Astrocyte of the spinal cord (primary cell): ENCODE results near the gene NLGN4X.

ENCODE experiments used
- DNase-seq: peaks from one replicate; pipeline ENCODE4 v3.0.0; 2011; ENCODE audit warnings: low read depth, low spot score
- H3K4me3 ChIP-seq: 2 replicates; pipeline ENCODE4 v1.5.1; 2011; ENCODE audit warnings: low read depth, mild to moderate bottlenecking, low read length, moderate library complexity
- CTCF ChIP-seq: IDR thresholded peaks from 2 replicates; pipeline ENCODE4 v1.5.1; 2012; ENCODE audit warnings: low read depth, mild to moderate bottlenecking, low read length, inconsistent platforms
- in situ Hi-C: cut with HindIII; loops from 2 replicates; pipeline ENCODE4 v1.10.0; 2017; ENCODE audit warnings: low sequenced_read_pairs

Gene NLGN4X

GRCh38 chrX:5870238-5870637 is 358.4 kb downstream of the NLGN4X start:
- DNase-seq, result no peak
- no peak for TF ChIP-seq CTCF
- in situ Hi-C loops, result no loop called here
- no peak overlapping the region for H3K4me3 ChIP-seq

- no peak overlapping the region for H3K4me3 ChIP-seq
- DNase-seq, result no peak
- no peak for TF ChIP-seq CTCF
- in situ Hi-C loops, result no loop called here
Observed at GRCh38 chrX:5869786-5870185, 358.9 kb downstream of the NLGN4X start.

GRCh38 chrX:5867778-5868177 is 360.9 kb downstream of the NLGN4X start:
- no peak for DNase-seq
- no peak for TF ChIP-seq CTCF
- in situ Hi-C loops, result no loop called here
- no peak overlapping the region for H3K4me3 ChIP-seq

GRCh38 chrX:5857232-5857631 is 371.4 kb downstream of the NLGN4X start:
- TF ChIP-seq CTCF, result no peak
- in situ Hi-C loops, result no loop called here
- no peak for DNase-seq
- H3K4me3 ChIP-seq, result no peak overlapping the region

GRCh38 chrX:5852941-5853340 is 375.7 kb downstream of the NLGN4X start:
- in situ Hi-C loops, result no loop called here
- TF ChIP-seq CTCF, result no peak
- H3K4me3 ChIP-seq, result no peak overlapping the region
- no peak for DNase-seq

GRCh38 chrX:5842601-5843000 is 386.1 kb downstream of the NLGN4X start:
- DNase-seq, result no peak
- TF ChIP-seq CTCF, result no peak
- in situ Hi-C loops, result no loop called here
- H3K4me3 ChIP-seq, result no peak overlapping the region
